ENCODE results near the gene RNF144B. TPM values are rescaled to one million over a fixed set of nuclear protein-coding genes. Genes with fewer than 3 reads are reported as not detected.

Gene RNF144B
- total and polyA plus RNA-seq, 10 of the 15 experiments (the other 5 are each of a cell fraction or from before 2014, with no cell fraction given) = 0.03 to 0.18 (median 0.14) TPM

DNA sequence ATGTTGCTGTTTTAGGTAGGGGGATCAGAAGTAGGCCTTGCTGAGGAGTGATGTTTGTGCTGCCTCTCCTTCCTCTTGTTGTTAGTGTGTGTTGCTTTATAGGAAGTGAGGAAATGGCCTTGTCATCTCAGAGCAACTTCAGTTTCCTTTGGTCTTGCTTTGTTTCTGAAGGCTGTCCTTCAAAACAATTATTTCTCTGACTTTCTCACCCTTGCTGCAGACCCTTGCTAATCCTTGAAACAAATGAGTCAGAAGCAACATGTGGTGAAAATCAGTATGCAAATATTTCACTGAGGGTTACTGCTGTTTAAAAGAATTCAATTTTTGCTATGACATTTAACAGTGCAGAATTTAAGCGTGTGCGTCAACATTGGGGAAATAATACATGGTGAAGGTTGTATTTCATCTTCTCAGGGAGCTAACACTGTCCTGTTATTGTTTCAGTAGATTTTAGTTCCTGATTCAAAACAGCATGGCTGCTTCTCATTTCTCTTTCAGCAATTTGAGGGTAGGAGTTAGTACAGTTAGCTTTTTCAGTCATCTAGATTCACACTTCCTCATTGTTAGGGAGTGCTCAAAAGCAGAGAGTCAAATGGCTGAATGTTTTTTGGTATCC, 13.8 kb downstream of the RNF144B start (continued):
- TF ChIP-seq, protein P1, sequence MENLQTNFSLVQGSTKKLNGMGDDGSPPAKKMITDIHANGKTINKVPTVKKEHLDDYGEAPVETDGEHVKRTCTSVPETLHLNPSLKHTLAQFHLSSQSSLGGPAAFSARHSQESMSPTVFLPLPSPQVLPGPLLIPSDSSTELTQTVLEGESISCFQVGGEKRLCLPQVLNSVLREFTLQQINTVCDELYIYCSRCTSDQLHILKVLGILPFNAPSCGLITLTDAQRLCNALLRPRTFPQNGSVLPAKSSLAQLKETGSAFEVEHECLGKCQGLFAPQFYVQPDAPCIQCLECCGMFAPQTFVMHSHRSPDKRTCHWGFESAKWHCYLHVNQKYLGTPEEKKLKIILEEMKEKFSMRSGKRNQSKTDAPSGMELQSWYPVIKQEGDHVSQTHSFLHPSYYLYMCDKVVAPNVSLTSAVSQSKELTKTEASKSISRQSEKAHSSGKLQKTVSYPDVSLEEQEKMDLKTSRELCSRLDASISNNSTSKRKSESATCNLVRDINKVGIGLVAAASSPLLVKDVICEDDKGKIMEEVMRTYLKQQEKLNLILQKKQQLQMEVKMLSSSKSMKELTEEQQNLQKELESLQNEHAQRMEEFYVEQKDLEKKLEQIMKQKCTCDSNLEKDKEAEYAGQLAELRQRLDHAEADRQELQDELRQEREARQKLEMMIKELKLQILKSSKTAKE (IDR thresholded peaks at IDR 0.05; ENCODE audit: low read depth, poor library complexity, severe bottlenecking) = no peak
- no peak for TF ChIP-seq ASH2L (IDR thresholded peaks at IDR 0.05; ENCODE audit: borderline replicate concordance, low read depth)
- TF ChIP-seq ZBTB4 (CRISPR knock-in tag; IDR thresholded peaks at IDR 0.05) = no peak
- TF ChIP-seq CBX5 (IDR thresholded peaks at IDR 0.05; ENCODE audit: low read depth) = peak; percentile 80; the same call in 1 of the 2 replicates
- TF ChIP-seq RCOR1 (conservative IDR thresholded peaks at IDR 0.05; ENCODE audit: low read depth, low read length) = no peak
- no peak for TF ChIP-seq ZBTB11 (CRISPR knock-in tag; IDR thresholded peaks at IDR 0.05)
- TF ChIP-seq FOXM1 (IDR thresholded peaks at IDR 0.05; ENCODE audit: low read depth, low read length) = no peak
- TF ChIP-seq ESRRA (IDR thresholded peaks at IDR 0.05; ENCODE audit: low read length) = no peak
- peak; percentile 32; the same call in 1 of the 2 replicates for TF ChIP-seq EED (IDR thresholded peaks at IDR 0.05; ENCODE audit: low read depth)
- peak in 1 of 2 experiments; percentile 58; a peak in 2 of 4 replicates for TF ChIP-seq EP300 (IDR thresholded peaks at IDR 0.05; ENCODE audit: borderline replicate concordance in 1 of 2, control insufficient read depth in 1 of 2, low read depth in 2 of 2, low read length in 2 of 2)
- TF ChIP-seq PRDM15 (CRISPR knock-in tag; IDR thresholded peaks at IDR 0.05) = no peak
- TF ChIP-seq ATF2 (IDR thresholded peaks at IDR 0.05; ENCODE audit: low read length) = peak; percentile 84
- TF ChIP-seq POU2F2 (IDR thresholded peaks at IDR 0.05; ENCODE audit: borderline replicate concordance, low read depth, low read length) = peak; percentile 96
